WI38 (cell line): Measurements from ENCODE around the gene MEGF11.
"Not testable (repeated sequence)": the region's sequence is repeated elsewhere in the genome, so short reads cannot be mapped to it uniquely, and the experiment has no call there.

Source experiments
- H3K4me3 ChIP-seq: 2 replicates; pipeline ENCODE4 v1.5.1; 2011; ENCODE audit warnings: low read depth, mild to moderate bottlenecking, control low read depth, low read length
- TF ChIP-seq, protein P1 (sequence below): IDR thresholded peaks from 2 replicates; pipeline ENCODE4 v1.5.1; 2012; ENCODE audit warnings: low read depth, mild to moderate bottlenecking, control low read depth, low read length

The MEGF11 gene

GRCh38 chr15:65884511-65884910 is 369.0 kb downstream of the MEGF11 start:
- TF ChIP-seq, protein P1, sequence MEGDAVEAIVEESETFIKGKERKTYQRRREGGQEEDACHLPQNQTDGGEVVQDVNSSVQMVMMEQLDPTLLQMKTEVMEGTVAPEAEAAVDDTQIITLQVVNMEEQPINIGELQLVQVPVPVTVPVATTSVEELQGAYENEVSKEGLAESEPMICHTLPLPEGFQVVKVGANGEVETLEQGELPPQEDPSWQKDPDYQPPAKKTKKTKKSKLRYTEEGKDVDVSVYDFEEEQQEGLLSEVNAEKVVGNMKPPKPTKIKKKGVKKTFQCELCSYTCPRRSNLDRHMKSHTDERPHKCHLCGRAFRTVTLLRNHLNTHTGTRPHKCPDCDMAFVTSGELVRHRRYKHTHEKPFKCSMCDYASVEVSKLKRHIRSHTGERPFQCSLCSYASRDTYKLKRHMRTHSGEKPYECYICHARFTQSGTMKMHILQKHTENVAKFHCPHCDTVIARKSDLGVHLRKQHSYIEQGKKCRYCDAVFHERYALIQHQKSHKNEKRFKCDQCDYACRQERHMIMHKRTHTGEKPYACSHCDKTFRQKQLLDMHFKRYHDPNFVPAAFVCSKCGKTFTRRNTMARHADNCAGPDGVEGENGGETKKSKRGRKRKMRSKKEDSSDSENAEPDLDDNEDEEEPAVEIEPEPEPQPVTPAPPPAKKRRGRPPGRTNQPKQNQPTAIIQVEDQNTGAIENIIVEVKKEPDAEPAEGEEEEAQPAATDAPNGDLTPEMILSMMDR = no peak
- H3K4me3 ChIP-seq = no peak overlapping the region

DNA sequence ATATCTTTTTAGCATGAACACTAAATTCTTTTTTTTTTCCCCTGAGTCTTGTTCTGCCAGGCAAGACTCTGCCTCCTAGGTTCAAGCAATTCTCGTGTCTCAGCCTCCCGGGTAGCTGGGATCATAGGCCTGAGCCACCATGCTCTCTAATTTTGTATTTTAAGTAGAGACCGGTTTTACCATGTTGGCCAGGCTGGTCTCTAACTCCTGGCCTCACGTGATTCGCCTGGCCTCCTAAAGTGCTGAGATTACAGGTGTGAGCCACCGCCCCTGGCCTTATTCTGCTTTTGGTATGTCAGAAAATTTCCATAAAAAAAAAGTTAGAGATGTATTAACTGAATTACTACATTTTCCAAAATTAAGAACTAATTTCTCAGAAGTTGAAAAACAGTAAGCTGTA is 370.0 kb downstream of the MEGF11 start:
- TF ChIP-seq, protein P1 = no peak

DNA sequence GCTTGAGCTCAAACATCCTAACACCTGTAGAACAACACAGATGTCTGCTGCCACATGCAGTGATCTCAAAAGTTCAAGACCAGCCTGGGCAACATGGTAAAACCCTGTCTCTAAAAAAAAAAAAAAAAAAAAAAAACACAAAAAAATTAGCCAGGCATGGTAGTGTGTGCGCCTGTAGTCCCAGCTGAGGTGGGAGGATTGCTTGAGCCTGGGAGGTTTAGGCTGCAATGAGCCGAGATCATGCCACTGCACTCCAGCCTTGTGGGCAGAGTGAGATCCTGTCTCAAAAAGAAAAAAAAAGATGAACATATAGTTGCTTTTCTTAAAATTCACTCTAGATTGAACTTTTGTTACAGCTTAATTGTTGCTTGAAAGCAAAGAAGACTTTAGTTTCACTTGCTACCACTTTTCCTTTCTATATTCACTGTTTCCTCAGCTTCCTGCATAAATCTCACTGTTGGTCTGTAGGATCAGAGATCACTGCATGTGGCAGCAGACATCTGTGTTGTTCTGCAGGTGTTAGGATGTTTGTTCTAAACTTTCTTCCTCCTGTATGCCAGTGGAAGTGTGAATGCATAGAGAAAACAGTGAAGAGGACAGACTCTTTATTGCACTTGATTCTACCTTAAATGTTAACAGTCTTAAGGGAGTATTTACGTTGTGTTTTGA is 371.6 kb downstream of the MEGF11 start:
- TF ChIP-seq, protein P1 = no peak
- H3K4me3 ChIP-seq = no peak overlapping the region

More for the DNA sequence above, 370.0 kb downstream of the MEGF11 start:
- no peak overlapping the region for H3K4me3 ChIP-seq

DNA sequence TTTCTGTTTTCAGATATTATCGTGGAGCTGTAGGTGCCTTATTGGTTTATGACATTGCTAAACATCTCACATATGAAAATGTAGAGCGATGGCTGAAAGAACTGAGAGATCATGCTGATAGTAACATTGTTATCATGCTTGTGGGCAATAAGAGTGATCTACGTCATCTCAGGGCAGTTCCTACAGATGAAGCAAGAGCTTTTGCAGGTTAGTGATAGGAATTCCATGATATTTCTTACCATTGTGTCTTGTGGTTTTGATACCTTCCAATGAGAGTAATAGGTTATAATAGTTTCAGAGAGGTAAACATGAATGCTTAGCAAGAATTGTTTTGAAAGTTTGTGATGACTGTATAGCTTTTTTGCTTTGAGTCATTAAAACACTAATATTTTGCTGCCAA is 375.8 kb downstream of the MEGF11 start:
- TF ChIP-seq, protein P1 = no peak
- H3K4me3 ChIP-seq = no peak overlapping the region

DNA sequence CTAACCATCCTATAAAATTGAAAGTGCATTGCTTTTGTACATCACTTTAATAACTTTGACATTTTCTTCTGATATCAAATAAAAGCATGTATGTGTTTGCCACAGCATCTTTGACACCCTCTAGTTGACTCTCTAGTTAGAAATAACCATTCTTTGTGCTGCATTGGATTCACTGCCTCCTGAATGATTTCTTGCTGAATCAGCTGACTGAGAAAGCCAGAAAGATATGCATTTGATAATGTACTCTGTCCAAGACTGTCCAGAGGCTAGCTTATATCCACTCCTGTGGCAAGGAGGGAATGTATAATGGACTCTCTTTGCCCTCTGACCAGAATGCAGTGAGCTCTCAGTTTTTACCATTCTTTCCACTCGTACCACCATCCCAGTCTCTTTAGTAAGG is 378.1 kb downstream of the MEGF11 start:
- H3K4me3 ChIP-seq = no peak overlapping the region
- TF ChIP-seq, protein P1 = no peak

DNA sequence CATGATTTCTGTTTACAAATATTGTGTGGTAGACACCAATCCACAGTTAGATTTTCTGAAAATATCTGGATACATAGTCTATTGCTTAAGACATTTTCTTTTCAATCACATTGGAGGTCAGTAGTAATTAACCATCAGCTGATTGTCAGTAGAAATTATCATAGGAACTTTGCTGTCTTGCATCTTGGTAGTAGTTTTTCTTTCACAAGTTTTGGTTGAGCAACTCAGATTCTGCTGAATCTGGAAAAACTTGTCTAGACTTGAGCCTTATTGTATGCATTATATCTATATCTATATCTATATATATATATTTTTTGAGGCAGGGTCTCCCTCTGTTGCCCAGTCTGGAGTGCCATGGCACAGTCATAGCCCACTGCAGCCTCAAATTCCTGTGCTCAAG is 380.3 kb downstream of the MEGF11 start:
- no peak overlapping the region for H3K4me3 ChIP-seq
- TF ChIP-seq, protein P1 = no peak

GRCh38 chr15:65872596-65872995 is 381.0 kb downstream of the MEGF11 start:
- not testable (repeated sequence) for H3K4me3 ChIP-seq

- not testable (repeated sequence) for H3K4me3 ChIP-seq
Measured at GRCh38 chr15:65871886-65872285, 381.7 kb downstream of the MEGF11 start.
